Right renal cortex interstitium (tissue), 3 donors: Measurements from ENCODE around the gene MRPL27. TPM values are rescaled to one million over a fixed set of nuclear protein-coding genes. Genes with fewer than 3 reads are reported as not detected.
"Not testable (repeated sequence)": the region's sequence is repeated elsewhere in the genome, so short reads cannot be mapped to it uniquely, and the experiment has no call there.

Source experiments
- DNase-seq, 3 donors: peaks; one replicate each; pipeline ENCODE4 v3.0.0-alpha.2; 2013; ENCODE audit warnings: low read depth in 3 of 3, low spot score in 2 of 3
- polyA plus RNA-seq, 3 donors: library from polyadenylated mRNA; unstranded; fragments of 120-200 nt; gene quantifications; one replicate each; pipeline ENCODE4 v1.2.1, GENCODE V29; 2013; ENCODE audit not compliant: insufficient read length in 3 of 3

The MRPL27 gene
- polyA plus RNA-seq, 3 donors: 70.7 to 81.5 (median 80.0) TPM

- no peak for DNase-seq
Observed at GRCh38 chr17:50347117-50347893, 25.7 kb downstream of the MRPL27 start.

GRCh38 chr17:50346313-50347116 lies 26.5 kb downstream of the MRPL27 start:
- no peak for DNase-seq

GRCh38 chr17:50345432-50346312 lies 27.3 kb downstream of the MRPL27 start, which contains the start of gene XYLT2:
TSS of gene XYLT2 (plus strand) at chr17:50346126. CDS start at chr17:50346141, 15 bp downstream.
- peak in 2 of 3 donors; percentile 74 to 76 for DNase-seq

GRCh38 chr17:50344731-50345365 lies 28.1 kb downstream of the MRPL27 start:
- DNase-seq: no peak

GRCh38 chr17:50339381-50339780 lies 33.6 kb downstream of the MRPL27 start:
- no peak for DNase-seq

GRCh38 chr17:50338645-50339044 lies 34.3 kb downstream of the MRPL27 start:
- DNase-seq: no peak

- no peak for DNase-seq
Observed at GRCh38 chr17:50337956-50338355, 35.0 kb downstream of the MRPL27 start.

GRCh38 chr17:50333291-50334057 lies 39.5 kb downstream of the MRPL27 start:
- DNase-seq: not testable (repeated sequence)

- DNase-seq: no peak
Observed at GRCh38 chr17:50332196-50332595, 40.8 kb downstream of the MRPL27 start.

GRCh38 chr17:50331085-50331791 lies 41.7 kb downstream of the MRPL27 start:
- DNase-seq: no peak

GRCh38 chr17:50330151-50330775 lies 42.7 kb downstream of the MRPL27 start:
- DNase-seq: no peak

- no peak for DNase-seq
Observed at GRCh38 chr17:50329716-50330115, 43.3 kb downstream of the MRPL27 start.

- peak in 1 of 3 donors; percentile 56 for DNase-seq
Observed at GRCh38 chr17:50328363-50329325, 44.3 kb downstream of the MRPL27 start.

- DNase-seq: no peak
Observed at GRCh38 chr17:50326831-50327364, 46.1 kb downstream of the MRPL27 start.

GRCh38 chr17:50325906-50326305 lies 47.1 kb downstream of the MRPL27 start:
- no peak for DNase-seq

GRCh38 chr17:50323060-50323459 lies 49.9 kb downstream of the MRPL27 start:
- no peak for DNase-seq

GRCh38 chr17:50322271-50322670 lies 50.7 kb downstream of the MRPL27 start:
- DNase-seq: no peak
